Tibial nerve (tissue), 3 donors: ENCODE measurements around the gene PLPP1.

ENCODE experiments used
- POLR2A ChIP-seq, 2 donors: fragments of 450-650 bp; IDR thresholded peaks; one replicate each; pipeline ENCODE4 v1.6.1; 2017; ENCODE audit warnings: antibody characterized with exemption in 2 of 2, mild to moderate bottlenecking in 2 of 2, moderate library complexity in 2 of 2
- TF ChIP-seq, protein P1 (sequence below), 5 experiments: fragments of 200-600 bp in 3 of 5; fragments of 450-650 bp in 2 of 5; sonication (generic) in 3 of 5; IDR thresholded peaks; one replicate each; pipeline ENCODE4 v1.5.1; 2016 to 2019; ENCODE audit warnings: antibody characterized with exemption in 5 of 5, mild to moderate bottlenecking in 3 of 5, moderate library complexity in 2 of 5

DNA sequence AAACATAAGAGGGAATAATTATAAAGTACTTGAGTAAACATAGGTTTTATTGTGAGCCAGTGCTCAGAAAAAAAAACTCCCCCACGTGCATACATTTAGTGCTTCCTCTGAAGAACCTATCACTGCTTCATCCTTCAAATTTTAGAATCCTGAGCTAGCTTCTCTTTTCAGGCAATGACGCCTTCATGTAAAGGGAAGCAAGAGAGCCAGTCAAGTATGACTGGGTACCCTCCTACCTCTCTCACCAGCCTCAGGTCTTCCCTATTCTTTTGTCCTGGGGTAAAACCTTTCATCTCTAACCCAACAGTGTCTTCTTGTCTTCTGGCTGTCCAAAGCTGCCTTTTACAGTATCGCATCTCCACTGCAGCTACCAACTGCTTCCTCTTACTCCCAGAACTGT lies 32.0 kb downstream of the PLPP1 start:
- no peak for TF ChIP-seq POLR2A (IDR thresholded peaks at IDR 0.05)
- TF ChIP-seq, protein P1, sequence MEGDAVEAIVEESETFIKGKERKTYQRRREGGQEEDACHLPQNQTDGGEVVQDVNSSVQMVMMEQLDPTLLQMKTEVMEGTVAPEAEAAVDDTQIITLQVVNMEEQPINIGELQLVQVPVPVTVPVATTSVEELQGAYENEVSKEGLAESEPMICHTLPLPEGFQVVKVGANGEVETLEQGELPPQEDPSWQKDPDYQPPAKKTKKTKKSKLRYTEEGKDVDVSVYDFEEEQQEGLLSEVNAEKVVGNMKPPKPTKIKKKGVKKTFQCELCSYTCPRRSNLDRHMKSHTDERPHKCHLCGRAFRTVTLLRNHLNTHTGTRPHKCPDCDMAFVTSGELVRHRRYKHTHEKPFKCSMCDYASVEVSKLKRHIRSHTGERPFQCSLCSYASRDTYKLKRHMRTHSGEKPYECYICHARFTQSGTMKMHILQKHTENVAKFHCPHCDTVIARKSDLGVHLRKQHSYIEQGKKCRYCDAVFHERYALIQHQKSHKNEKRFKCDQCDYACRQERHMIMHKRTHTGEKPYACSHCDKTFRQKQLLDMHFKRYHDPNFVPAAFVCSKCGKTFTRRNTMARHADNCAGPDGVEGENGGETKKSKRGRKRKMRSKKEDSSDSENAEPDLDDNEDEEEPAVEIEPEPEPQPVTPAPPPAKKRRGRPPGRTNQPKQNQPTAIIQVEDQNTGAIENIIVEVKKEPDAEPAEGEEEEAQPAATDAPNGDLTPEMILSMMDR (IDR thresholded peaks at IDR 0.05) = no peak
